GM21423 (cell line): ENCODE results near the gene DTNB.

Experiments
- ATAC-seq: cut with Tn5 transposase; IDR thresholded peaks from one replicate; pipeline ENCODE4 v1.9.1; 2021; ENCODE audit warnings: mild to moderate bottlenecking, moderate library complexity; ENCODE audit not compliant: unreplicated experiment

DTNB gene

GRCh38 chr2:25332571-25332970 is 340.8 kb downstream of the DTNB start:
- ATAC-seq: no peak

- ATAC-seq: no peak
Measured at GRCh38 chr2:25331686-25332365, 341.6 kb downstream of the DTNB start.

GRCh38 chr2:25330937-25331336 is 342.4 kb downstream of the DTNB start:
- no peak for ATAC-seq

GRCh38 chr2:25330273-25330672 is 343.1 kb downstream of the DTNB start:
- no peak for ATAC-seq

- ATAC-seq: no peak
Measured at GRCh38 chr2:25328152-25329085, 345.0 kb downstream of the DTNB start.
